GM19193 (cell line): ENCODE results near the gene PCGF3.
A peak's percentile ranks its signal among the peaks of the same experiment; 100 is the strongest.

Experiments used
- POLR2A ChIP-seq: IDR thresholded peaks from 4 replicates; pipeline ENCODE4 v1.6.1; 2011; ENCODE audit not compliant: insufficient read depth, insufficient read length; ENCODE audit errors: extremely low read depth

PCGF3 gene

DNA sequence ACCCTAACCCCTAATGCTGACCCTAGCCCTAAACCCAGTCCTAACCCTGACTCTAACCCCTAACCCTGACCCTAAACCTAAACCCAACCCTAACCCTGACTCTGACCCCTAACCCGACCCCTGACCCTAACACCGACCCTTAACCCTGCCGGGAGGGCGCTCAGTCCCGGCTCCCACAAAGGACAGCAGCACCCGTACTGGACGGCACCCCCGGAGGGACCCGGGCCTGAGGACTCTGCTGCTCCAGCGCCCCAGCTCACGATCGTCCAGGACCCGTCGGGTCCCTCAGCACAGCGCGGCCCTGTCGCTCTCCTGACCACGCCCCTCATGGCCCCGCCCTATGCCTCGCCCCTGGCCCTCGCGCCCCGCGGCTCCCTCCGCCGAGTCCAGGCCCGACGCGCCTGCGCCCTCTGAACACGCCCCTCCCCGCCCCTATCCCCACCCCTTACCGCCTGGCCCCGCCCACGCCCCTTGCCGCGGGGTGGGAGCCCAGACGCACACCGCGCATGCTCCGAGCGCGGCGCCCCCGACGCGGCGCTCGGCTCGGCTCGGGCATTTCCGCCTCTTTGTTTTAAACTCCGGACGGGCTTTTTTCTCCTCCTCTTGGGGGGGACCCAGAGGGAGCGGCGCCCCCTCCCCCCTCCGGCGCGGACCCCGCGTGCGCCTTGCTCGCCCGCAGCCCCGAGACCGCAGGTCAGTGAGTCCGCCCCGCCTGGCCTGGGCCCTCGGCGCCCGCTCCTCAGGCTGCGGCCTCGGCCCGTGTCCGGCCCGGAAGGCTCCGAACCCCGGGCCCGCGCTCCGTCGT, at the start of gene PCGF3:
TSS of gene PCGF3 (plus strand) at position 555 of the 805 bp plus-strand sequence. CDS start 27,849 bp downstream, outside the sequence.
- TF ChIP-seq POLR2A: peak; percentile 51

GRCh38 chr4:656436-657337, 48.9 kb upstream of the PCGF3 start:
- no peak for TF ChIP-seq POLR2A

GRCh38 chr4:657338-657833, 48.2 kb upstream of the PCGF3 start:
- no peak for TF ChIP-seq POLR2A

DNA sequence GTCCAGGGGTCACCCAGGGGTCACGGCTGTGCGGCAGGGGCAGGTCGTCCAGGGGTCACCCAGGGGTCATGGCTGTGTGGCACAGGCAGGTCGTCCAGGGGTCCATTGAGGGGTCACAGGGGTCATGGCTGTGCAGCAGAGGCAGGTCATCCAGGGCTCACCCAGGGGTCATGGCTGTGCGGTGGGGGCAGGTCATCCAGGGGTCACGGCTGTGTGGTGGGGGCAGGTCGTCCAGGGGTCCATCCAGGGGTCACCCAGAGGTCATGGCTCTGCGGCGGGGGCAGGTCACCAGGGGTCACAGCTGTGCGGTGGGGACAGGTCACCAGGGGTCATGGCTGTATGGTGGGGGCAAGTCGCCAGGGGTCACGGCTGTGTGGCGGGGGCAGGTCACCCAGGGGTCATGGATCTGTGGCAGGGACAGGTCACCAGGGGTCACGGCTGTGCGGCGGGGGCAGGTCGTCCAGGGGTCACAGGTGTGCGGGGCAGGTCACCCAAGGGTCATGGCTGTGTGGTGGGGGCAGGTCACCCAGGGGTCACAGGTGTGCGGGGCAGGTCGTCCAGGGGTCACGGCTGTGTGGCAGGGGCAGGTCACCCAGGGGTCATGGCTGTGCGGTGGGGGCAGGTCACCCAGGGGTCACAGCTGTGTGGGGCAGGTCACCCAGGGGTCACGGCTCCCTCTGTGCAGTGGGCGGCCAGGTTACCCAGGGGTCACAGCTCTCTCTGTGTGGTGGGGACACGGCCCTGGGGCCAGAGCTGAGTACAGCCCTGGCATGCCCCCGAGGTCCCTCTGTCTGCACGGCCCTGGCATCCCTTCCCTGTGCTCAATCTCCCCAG, 47.6 kb upstream of the PCGF3 start:
- TF ChIP-seq POLR2A: no peak

- TF ChIP-seq POLR2A: no peak
Measured at GRCh38 chr4:658681-659667, 46.7 kb upstream of the PCGF3 start.

GRCh38 chr4:659851-660250, 45.8 kb upstream of the PCGF3 start:
- TF ChIP-seq POLR2A: no peak

- no peak for TF ChIP-seq POLR2A
Measured at GRCh38 chr4:660401-660800, 45.2 kb upstream of the PCGF3 start.

GRCh38 chr4:661231-661630, 44.4 kb upstream of the PCGF3 start:
- no peak for TF ChIP-seq POLR2A

GRCh38 chr4:661881-662761, 43.5 kb upstream of the PCGF3 start:
- TF ChIP-seq POLR2A: no peak

GRCh38 chr4:663046-663437, 42.6 kb upstream of the PCGF3 start:
- TF ChIP-seq POLR2A: no peak

DNA sequence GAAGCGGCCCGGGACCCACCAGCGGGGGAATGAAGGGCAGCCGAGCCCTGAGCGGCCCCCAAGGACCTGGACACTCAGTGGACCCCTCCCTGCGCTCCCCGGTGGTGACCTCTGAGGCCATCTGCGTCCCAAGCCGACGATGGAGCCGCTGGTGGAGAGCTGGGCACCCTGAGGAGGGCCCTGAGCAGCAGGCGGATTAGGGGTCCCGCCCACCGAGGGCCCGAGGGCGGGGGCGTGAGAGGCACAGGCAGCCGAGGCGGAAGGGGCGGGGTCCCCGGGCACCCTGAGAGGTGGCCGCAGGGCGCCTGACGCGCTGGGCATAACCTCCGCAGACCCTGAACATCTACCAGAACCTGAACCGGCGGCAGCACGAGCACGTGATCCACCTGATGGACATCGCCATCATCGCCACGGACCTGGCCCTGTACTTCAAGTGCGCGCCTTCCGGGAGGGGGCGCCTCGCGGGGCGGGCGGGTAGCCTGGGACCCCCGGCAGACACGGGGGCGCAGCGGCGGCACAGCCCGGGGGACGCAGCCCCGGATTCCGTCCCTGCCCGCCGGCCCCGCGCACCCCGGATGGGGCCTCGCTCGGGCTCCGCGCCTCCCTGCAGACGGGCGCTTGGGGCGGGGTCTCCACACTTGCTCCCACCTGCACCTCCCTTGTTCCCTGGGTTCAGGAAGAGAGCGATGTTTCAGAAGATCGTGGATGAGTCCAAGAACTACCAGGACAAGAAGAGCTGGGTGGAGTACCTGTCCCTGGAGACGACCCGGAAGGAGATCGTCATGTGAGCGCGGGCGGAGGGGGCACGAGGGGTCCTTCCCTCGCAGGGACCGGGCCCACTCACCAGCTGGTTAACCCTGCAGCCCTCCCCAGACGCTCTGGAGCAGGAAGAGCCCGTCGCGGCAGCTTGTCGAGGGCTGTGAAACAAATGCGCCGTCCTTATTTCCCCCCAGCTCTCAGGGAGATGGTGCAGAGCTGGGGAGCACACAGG, 41.9 kb upstream of the PCGF3 start:
- peak; percentile 27 for TF ChIP-seq POLR2A
